Central memory CD8-positive, alpha-beta T cell (primary cell): Measurements from ENCODE around the gene SDHA.

Source experiments
- ATAC-seq: fragments of 150-1000 bp; cut with Tn5 transposase; replicated peaks from 2 replicates; pipeline ENCODE4 v1.10.0; 2022; ENCODE audit warnings: mild to moderate bottlenecking, moderate FRiP score, moderate number of reproducible peaks; ENCODE audit not compliant: poor library complexity, severe bottlenecking; ENCODE audit errors: extremely low read depth
- DNase-seq, 2 donors: peaks; one replicate each; pipeline ENCODE4 v3.0.0; 2021; ENCODE audit warnings: low spot score in 2 of 2
- H3K27ac Mint-ChIP-seq: one replicate; pipeline ENCODE4 v1.8.0; 2022; ENCODE audit warnings: low read depth, mild to moderate bottlenecking, moderate library complexity, mixed read lengths
- H3K27me3 Mint-ChIP-seq: one replicate; pipeline ENCODE4 v1.8.0; 2022; ENCODE audit warnings: mixed read lengths
- H3K36me3 Mint-ChIP-seq: one replicate; pipeline ENCODE4 v1.8.0; 2022; ENCODE audit warnings: mild to moderate bottlenecking, moderate library complexity, mixed read lengths; ENCODE audit not compliant: insufficient read depth
- H3K4me1 Mint-ChIP-seq: one replicate; pipeline ENCODE4 v1.8.0; 2022; ENCODE audit warnings: mixed read lengths
- H3K4me3 Mint-ChIP-seq: one replicate; pipeline ENCODE4 v1.8.0; 2022; ENCODE audit warnings: mild to moderate bottlenecking, moderate library complexity, mixed read lengths
- H3K9me3 Mint-ChIP-seq: one replicate; pipeline ENCODE4 v1.8.0; 2022; ENCODE audit warnings: mixed read lengths

The SDHA gene

DNA sequence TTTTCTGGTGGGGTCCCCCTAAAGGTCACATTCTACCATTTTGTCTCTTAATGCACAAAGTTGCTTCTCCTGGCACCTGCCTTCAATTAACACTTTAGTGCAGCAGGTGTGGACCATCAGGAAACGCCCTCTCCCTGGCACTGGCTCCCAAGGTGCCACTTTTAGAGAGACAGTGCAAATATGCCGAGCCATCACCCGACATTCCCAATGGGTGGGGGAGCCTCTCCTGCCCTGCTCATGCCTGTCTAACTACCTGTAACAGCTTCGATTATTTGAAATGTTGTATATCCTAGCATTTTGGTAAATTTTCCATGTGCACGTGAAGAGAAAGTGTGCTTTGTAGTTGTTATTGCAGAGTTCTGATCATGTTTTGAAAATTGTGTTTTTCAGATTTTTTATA, 40.0 kb upstream of the SDHA start:
- no peak overlapping the region for H3K4me3 Mint-ChIP-seq
- peaks cover 70% of the 10 kb centered on the region for H3K27me3 Mint-ChIP-seq
- no peaks in the 10 kb centered on the region for H3K4me1 Mint-ChIP-seq
- no peak overlapping the region for H3K27ac Mint-ChIP-seq
- ATAC-seq (no peak), DNase-seq (no peak)
- no peaks in the 10 kb centered on the region for H3K36me3 Mint-ChIP-seq
- no peaks in the 10 kb centered on the region for H3K9me3 Mint-ChIP-seq

DNA sequence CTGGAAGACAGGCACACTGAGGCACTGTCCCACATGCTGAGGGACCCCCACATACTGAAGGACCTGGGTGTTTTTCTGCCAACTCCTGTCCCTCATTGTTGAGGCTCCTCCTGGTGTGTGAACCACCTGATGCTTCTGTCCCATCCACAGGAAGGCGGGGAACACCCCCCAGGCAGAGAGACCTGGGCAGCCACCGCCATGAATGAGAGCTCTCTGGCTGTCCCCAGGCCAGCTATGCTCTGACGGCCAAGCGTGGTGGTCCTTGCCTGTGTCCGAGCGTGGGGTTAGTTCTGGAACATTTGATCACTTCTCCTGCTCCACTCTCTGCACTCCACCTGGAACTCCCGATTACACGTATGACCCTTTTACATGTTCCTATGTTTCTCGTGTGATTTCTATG, 38.7 kb upstream of the SDHA start:
- ATAC-seq (no peak), DNase-seq (no peak)
- Mint-ChIP-seq H3K36me3 (no peaks in the 10 kb centered on the region), H3K27me3 (peaks cover 57% of the 10 kb centered on the region), H3K4me1 (no peaks in the 10 kb centered on the region), H3K4me3 (no peak overlapping the region), H3K9me3 (no peaks in the 10 kb centered on the region), H3K27ac (no peak overlapping the region)

DNA sequence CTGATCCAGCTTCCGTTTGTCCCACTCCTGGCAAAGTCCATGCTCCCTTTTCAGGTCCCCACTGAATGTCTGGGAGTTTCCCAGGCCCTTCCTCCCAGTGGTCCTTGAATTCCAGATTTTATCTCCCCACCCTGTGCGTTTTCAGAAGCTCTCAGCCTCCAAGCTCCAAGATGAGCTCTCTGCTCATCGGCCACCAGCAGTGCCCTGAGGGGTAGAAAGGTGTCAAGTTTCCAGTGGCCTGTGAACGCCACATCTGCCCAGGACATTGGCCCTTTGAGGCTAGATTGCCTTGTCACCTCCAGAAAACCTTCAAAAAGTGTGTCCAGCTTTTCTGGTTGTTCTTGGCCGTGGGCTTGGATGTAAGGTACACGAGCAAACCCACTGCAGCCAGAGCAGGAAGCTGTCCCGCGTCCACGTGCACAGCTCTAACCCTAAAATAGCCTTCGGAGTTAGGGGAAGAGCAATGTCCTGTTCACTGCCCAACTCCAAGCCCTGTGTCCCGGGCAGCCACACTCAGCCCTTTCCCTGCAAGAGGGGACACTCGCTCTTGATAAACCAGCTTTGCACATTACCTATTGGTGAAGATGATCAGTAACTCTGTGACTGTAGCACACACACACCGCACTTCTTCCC, 37.7 kb upstream of the SDHA start:
- ATAC-seq: no peak
- H3K9me3 Mint-ChIP-seq: no peaks in the 10 kb centered on the region
- H3K27ac Mint-ChIP-seq: no peak overlapping the region
- H3K4me3 Mint-ChIP-seq: no peak overlapping the region
- DNase-seq: no peak
- no peaks in the 10 kb centered on the region for H3K36me3 Mint-ChIP-seq
- no peaks in the 10 kb centered on the region for H3K4me1 Mint-ChIP-seq
- peaks cover 48% of the 10 kb centered on the region for H3K27me3 Mint-ChIP-seq

DNA sequence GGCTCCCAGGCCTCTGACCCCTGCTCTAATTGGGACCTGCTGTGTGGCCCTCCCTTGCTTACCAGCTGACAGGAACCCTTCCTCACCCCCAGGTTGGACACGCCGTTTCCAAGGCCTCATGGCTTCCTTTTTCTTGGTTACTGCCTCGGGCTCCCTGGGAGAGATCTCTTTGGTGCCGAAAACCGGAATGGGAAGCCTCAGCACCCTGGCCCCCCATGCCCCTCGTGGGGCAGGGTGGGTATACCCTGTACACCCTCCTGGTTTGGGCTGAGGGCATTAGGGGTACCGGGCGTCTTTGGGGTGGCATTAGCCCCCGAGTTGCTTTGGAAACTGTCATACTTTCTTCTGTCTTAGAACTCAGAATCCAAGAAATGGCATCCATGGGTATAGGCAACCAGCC, 37.0 kb upstream of the SDHA start:
- Mint-ChIP-seq H3K9me3 (no peaks in the 10 kb centered on the region), H3K36me3 (no peaks in the 10 kb centered on the region), H3K4me1 (no peaks in the 10 kb centered on the region), H3K27me3 (peaks cover 48% of the 10 kb centered on the region), H3K27ac (peak overlapping the region; percentile 8), H3K4me3 (no peak overlapping the region)
- no peak for DNase-seq
- no peak for ATAC-seq

DNA sequence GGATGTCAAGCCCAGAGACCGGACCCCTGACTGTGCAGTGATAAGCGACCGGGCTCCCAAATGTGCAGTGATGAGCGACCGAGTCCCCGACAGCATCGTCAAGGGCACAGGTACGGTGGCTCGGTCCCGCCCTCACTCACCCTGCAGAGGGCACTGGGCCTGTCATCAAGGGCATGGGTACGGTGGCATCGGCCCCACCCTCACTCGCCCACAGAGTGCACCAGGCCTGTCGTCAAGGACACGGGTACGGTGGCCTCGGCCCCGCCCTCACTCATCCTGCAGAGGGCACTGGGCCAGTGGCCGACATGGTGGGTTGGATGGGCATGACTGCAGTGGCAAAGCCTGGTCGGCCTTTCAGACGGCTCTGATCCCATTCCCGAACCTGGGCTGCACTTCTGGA, 36.6 kb upstream of the SDHA start:
- Mint-ChIP-seq H3K4me1 (no peaks in the 10 kb centered on the region), H3K36me3 (no peaks in the 10 kb centered on the region), H3K9me3 (no peaks in the 10 kb centered on the region), H3K27me3 (peaks cover 48% of the 10 kb centered on the region), H3K27ac (no peak overlapping the region), H3K4me3 (no peak overlapping the region)
- ATAC-seq (no peak), DNase-seq (no peak)

DNA sequence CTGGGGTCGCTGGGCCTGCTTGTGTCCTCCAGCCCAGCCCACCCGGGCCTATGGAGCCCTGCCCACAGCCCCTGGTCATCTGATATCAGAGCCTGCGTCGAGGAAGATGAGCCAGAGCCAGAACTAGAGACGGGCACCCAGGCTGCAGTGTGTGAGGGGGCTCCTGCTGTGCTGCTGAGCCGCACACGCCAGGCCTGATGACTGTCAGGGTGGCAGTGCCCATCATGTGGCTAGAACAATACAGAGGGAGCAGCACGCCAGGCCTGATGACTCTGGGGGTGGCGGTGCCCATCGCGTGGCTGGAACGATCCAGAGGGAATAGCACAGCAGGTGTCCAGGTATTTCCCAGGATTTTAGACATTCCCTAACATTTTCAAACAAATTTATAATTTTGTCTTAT, 36.0 kb upstream of the SDHA start:
- ATAC-seq (no peak), DNase-seq (no peak)
- H3K27me3 Mint-ChIP-seq: peaks cover 48% of the 10 kb centered on the region
- H3K4me1 Mint-ChIP-seq: no peaks in the 10 kb centered on the region
- no peak overlapping the region for H3K27ac Mint-ChIP-seq
- no peak overlapping the region for H3K4me3 Mint-ChIP-seq
- no peaks in the 10 kb centered on the region for H3K36me3 Mint-ChIP-seq
- no peaks in the 10 kb centered on the region for H3K9me3 Mint-ChIP-seq

DNA sequence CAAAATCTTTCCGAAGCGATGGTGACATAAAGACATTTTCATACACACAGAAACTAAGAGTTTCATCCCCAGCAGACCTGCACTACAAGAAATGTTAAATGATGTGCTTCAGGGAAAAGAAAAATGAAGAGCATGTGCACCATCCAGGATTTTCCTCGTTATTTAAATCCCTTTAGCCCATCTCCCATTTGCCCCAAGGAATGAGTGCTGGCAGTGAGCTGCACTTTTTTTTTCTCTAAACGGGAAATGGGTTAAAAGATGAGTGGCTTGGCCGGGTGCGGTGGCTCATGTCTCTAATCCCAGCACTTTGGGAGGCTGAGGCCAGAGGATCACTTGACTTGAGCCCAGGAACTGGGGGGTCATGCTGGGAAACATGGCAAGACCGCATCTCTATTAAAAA, 33.6 kb upstream of the SDHA start:
- Mint-ChIP-seq H3K27ac (no peak overlapping the region), H3K4me3 (no peak overlapping the region), H3K27me3 (peaks cover 34% of the 10 kb centered on the region), H3K9me3 (no peaks in the 10 kb centered on the region), H3K4me1 (peaks cover 7% of the 10 kb centered on the region), H3K36me3 (no peaks in the 10 kb centered on the region)
- ATAC-seq (no peak), DNase-seq (no peak)

DNA sequence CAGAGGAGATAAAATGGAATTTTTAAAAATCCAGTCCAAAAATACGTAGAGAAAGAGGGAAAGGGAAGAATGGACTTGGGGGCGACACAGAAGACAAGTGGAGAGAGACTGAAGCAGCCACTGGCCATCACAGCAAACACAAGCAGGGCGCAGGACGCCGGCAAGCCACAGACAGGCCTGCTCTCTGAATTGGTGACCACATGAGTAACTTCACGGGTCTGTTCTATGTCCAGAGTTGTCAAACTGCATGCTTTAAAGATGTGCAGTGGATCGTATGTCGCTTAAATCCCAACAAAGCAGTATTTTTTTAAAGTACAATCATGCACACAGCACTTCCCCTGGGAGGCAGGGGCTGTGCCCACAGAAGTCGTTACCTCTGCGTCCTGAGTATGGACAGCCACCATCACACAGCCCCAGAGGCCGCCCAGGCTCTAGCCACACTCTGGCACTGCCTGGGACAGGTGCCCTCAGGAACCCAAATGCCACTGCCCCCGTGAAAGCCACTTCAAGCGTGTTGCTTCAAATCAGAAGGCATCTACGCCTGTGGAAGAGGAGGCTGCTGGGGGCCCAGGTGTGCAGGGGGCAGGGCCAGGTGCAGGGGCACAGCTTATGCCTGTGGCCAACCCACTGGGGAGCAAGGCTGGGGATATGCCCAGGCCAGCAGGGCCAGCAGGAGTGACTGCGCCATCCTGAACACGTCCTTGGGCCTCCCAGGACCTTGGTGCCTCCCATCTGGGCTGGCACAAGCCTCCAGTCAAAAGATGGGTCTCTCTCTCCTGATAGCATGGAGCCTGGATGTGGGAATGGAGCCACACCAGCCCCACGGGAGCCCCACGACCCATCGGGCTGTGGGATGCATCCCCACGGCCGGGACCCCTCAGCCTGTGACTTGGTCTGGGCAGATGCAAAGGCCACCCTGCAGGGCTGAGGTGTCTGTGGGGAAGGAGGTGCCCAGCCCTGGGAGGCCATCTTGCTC, 32.7 kb upstream of the SDHA start:
- no peak overlapping the region for H3K27ac Mint-ChIP-seq
- no peak overlapping the region for H3K4me3 Mint-ChIP-seq
- ATAC-seq: no peak
- peaks cover 32% of the 10 kb centered on the region for H3K27me3 Mint-ChIP-seq
- peaks cover 7% of the 10 kb centered on the region for H3K4me1 Mint-ChIP-seq
- H3K9me3 Mint-ChIP-seq: no peaks in the 10 kb centered on the region
- no peak for DNase-seq
- H3K36me3 Mint-ChIP-seq: no peaks in the 10 kb centered on the region

DNA sequence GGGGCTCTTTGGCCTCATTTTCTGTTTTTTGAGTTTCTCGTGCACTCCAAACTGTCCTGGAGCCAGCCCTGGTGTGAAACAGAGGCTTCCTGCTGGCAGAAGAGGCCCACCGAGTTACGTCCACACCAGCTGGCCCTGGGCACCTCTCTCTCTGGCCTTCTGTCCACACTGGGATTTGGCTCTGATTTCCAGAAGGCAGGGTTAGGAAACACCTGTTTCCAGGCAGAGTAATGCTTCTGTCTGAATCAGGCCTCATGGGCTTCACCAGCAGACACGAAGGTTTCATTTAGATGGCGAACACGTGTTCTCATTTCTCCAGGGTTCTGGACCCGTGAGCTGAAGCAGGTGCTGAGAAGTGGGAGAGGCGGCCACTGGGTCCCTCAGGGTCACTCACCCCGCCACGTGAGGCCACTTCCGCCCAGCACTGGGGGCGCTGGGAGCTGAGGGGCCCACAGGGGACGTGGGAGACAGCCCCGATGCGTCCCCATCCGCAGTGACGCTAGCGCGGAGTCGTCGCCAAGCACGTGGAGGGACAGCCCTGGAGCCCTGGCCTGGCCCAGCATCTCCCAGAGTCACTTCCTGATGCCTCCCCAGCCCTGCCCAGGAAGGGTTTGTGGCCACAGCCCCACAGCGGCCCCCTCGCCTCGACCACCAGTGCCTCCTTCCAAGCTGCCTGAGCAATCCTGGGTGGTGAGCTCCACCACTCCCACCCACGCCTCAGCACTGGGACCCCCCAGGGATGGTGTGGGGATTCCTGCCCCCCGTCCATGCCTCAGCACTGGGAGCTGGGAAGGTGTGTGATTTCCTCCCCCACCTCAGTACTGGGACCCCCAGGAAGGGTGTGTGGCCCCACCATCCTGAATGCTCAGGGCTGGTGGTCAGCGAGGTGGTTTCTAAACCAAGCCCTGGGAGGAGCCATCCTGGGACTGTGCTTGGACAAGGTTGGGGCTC, 31.8 kb upstream of the SDHA start:
- peaks cover 7% of the 10 kb centered on the region for H3K4me1 Mint-ChIP-seq
- no peak overlapping the region for H3K4me3 Mint-ChIP-seq
- DNase-seq: no peak

DNA sequence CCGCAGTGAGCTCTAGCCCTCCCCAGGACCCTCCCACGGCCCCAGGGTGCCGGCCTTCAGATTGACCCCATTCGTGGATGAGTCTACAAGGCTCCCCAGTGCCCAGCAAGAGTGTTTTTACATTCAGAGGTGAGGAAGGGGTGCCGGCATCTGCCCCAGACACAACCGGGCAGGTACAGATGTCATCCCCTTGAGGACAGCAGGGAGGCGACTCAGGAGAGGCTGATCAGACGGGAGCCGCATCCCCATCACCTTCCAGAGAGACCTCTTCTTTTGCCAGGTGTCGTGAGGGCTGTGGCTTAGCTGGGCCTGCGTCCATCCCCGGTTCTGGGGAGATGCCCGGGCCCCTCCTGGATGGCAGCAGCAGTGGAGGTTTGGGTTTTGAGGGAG, 31.1 kb upstream of the SDHA start:
- Mint-ChIP-seq H3K27me3 (peaks cover 21% of the 10 kb centered on the region), H3K36me3 (no peaks in the 10 kb centered on the region), H3K4me1 (peaks cover 7% of the 10 kb centered on the region), H3K27ac (no peak overlapping the region), H3K9me3 (no peaks in the 10 kb centered on the region), H3K4me3 (no peak overlapping the region)
- DNase-seq: no peak
- no peak for ATAC-seq

More for the DNA sequence above, 31.8 kb upstream of the SDHA start:
- Mint-ChIP-seq H3K27me3 (peaks cover 27% of the 10 kb centered on the region), H3K27ac (no peak overlapping the region), H3K36me3 (no peaks in the 10 kb centered on the region), H3K9me3 (no peaks in the 10 kb centered on the region)
- ATAC-seq: no peak

DNA sequence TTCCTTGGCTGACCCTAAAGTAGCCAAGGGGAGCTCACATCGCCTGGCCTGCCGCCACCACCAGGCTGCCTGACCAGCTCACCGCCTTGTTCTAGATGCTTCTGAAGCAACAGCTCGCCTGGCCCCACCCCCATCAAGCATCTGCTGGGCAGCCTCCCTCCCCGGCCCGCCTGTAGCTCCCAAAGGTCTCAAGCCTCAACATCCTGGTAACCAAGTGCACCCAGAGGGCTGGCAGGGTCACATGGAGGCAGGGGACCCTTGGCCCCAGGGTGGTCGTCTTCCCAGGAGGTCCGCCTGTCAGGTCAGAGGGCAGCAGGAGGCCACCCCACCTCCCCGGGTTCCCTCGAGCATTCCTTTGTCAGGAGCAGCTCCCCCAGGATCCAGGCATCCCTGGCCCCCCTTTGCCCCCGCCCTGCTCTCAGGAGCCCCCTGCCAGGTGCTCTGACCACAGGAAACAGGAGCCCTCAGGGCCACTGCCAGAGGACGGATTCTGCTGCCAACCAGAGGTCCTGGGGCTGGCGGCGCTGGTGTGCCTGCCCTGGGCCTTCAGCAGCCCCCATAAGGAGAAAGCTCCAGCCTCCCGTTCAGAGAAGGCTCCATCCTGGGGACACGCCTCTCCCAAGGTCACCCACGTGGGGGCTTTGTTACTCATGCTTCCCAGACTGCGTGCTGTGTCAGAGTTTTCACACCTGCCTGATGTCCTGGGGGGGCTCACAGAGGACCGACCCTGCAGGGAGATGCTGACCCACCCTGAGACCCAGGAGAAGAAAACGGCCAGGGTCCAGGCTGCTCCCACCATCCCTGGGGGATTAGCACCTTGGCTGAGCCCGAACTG, 30.3 kb upstream of the SDHA start:
- ATAC-seq: no peak
- peak overlapping the region; percentile 38 for H3K27ac Mint-ChIP-seq
- no peak overlapping the region for H3K4me3 Mint-ChIP-seq
- no peaks in the 10 kb centered on the region for H3K9me3 Mint-ChIP-seq
- peaks cover 21% of the 10 kb centered on the region for H3K27me3 Mint-ChIP-seq
- no peak for DNase-seq
- no peaks in the 10 kb centered on the region for H3K36me3 Mint-ChIP-seq
- peaks cover 7% of the 10 kb centered on the region for H3K4me1 Mint-ChIP-seq
